NCI-H1436 treated with DMSO at 0.1 percent for 48 hours (cell line): ENCODE results near the gene ARID3A.
A peak's percentile ranks its signal among the peaks of the same experiment; 100 is the strongest.
"Not testable (repeated sequence)": the region's sequence is repeated elsewhere in the genome, so short reads cannot be mapped to it uniquely, and the experiment has no call there.

ENCODE experiments used
- DNase-seq: peaks from one replicate; lab custom pipeline; 2025; lab: John Stamatoyannopoulos, UW

ARID3A gene

GRCh38 chr19:1017906-1018305 lies 92.1 kb downstream of the ARID3A start:
- DNase-seq = no peak

- no peak for DNase-seq
Measured at GRCh38 chr19:1018393-1018792, 92.6 kb downstream of the ARID3A start.

GRCh38 chr19:1018932-1019615 lies 93.2 kb downstream of the ARID3A start:
- DNase-seq = no peak

GRCh38 chr19:1019616-1019961 lies 93.8 kb downstream of the ARID3A start:
- DNase-seq = no peak

- no peak for DNase-seq
Measured at GRCh38 chr19:1019980-1020867, 94.4 kb downstream of the ARID3A start.

GRCh38 chr19:1020868-1021425 lies 95.1 kb downstream of the ARID3A start, which contains the start of gene TMEM259:
TMEM259 (minus strand) TSS chr19:1021123; CDS start chr19:1020996, 127 bp downstream.
- peak; percentile 87 for DNase-seq

GRCh38 chr19:1023883-1024188 lies 98.0 kb downstream of the ARID3A start:
- DNase-seq = not testable (repeated sequence)

GRCh38 chr19:1025080-1025479 lies 99.2 kb downstream of the ARID3A start:
- DNase-seq = not testable (repeated sequence)
